Measurements from ENCODE around the gene SNHG17.
"Not testable (repeated sequence)": the region's sequence is repeated elsewhere in the genome, so short reads cannot be mapped to it uniquely, and the experiment has no call there.

The SNHG17 gene

GRCh38 chr20:38405132-38405531, 30.0 kb downstream of the SNHG17 start:
- DNase-seq (ENCODE audit: low read depth): no peak
- no peak overlapping the region for H3K4me3 ChIP-seq (ENCODE audit: low read length)
- TF ChIP-seq CTCF (IDR thresholded peaks at IDR 0.05; ENCODE audit: insufficient read depth, low read depth, low read length, missing control alignments): no peak

GRCh38 chr20:38404016-38404415, 31.1 kb downstream of the SNHG17 start:
- no peak for DNase-seq (ENCODE audit: low read depth)
- no peak for TF ChIP-seq CTCF (IDR thresholded peaks at IDR 0.05; ENCODE audit: insufficient read depth, low read depth, low read length, missing control alignments)
- no peak overlapping the region for H3K4me3 ChIP-seq (ENCODE audit: low read length)

GRCh38 chr20:38402816-38403215, 32.3 kb downstream of the SNHG17 start:
- no peak overlapping the region for H3K4me3 ChIP-seq (ENCODE audit: low read length)
- TF ChIP-seq CTCF (IDR thresholded peaks at IDR 0.05; ENCODE audit: insufficient read depth, low read depth, low read length, missing control alignments): no peak
- DNase-seq (ENCODE audit: low read depth): no peak

GRCh38 chr20:38402089-38402488, 33.0 kb downstream of the SNHG17 start:
- no peak for DNase-seq (ENCODE audit: low read depth)
- H3K4me3 ChIP-seq (ENCODE audit: low read length): no peak overlapping the region
- TF ChIP-seq CTCF (IDR thresholded peaks at IDR 0.05; ENCODE audit: insufficient read depth, low read depth, low read length, missing control alignments): no peak

- H3K4me3 ChIP-seq (ENCODE audit: low read length); DNase-seq (ENCODE audit: low read depth): not testable (repeated sequence)
These were observed 39.3 kb downstream of the SNHG17 start for GRCh38 chr20:38395751-38396395.

GRCh38 chr20:38395165-38395564, 40.0 kb downstream of the SNHG17 start:
- no peak for TF ChIP-seq CTCF (IDR thresholded peaks at IDR 0.05; ENCODE audit: insufficient read depth, low read depth, low read length, missing control alignments)
- no peak for DNase-seq (ENCODE audit: low read depth)
- H3K4me3 ChIP-seq (ENCODE audit: low read length): no peak overlapping the region

GRCh38 chr20:38393259-38393658, 41.9 kb downstream of the SNHG17 start:
- H3K4me3 ChIP-seq (ENCODE audit: low read length): no peak overlapping the region
- TF ChIP-seq CTCF (IDR thresholded peaks at IDR 0.05; ENCODE audit: insufficient read depth, low read depth, low read length, missing control alignments): no peak
- DNase-seq (ENCODE audit: low read depth): no peak
